Erythroblast (primary cell): ENCODE results near the gene THSD4.

ENCODE experiments used
- GATA1 ChIP-seq: IDR thresholded peaks from 2 replicates; pipeline ENCODE4 v1.6.1; 2011; ENCODE audit warnings: low read depth, mild to moderate bottlenecking, control low read depth, low read length, moderate library complexity
- POLR2A ChIP-seq: IDR thresholded peaks from 2 replicates; pipeline ENCODE4 v1.6.1; 2011; ENCODE audit warnings: mild to moderate bottlenecking, low read length

DNA sequence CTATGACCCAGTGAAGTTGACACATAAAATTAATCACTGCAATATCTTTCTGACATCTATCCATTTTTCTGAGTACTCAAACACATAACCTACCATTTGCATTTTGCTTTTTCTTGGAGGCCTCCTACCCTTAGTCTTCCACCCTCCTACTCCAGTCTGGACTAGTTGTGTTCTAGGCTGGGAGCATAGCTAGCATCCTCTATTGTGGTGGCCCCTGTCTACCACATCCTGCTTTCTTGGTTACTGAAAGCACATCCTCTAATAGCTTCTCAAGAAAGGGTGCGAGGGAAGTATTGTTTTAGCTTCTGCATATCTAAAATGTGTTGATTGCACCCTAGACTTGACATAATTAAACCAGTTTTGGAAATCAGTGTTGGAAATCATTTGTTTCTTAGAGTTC, 176.5 kb downstream of the THSD4 start:
- TF ChIP-seq POLR2A (no peak), GATA1 (no peak)
